GM19193 (cell line): ENCODE results near the gene NUDC.

ENCODE experiments used
- POLR2A ChIP-seq: IDR thresholded peaks from 4 replicates; pipeline ENCODE4 v1.6.1; 2011; ENCODE audit not compliant: insufficient read depth, insufficient read length; ENCODE audit errors: extremely low read depth

NUDC gene

GRCh38 chr1:26959722-26960624, 38.4 kb downstream of the NUDC start, which contains the start of gene KDF1:
Gene KDF1, minus strand, starts transcription at chr1:26960468. Its CDS starts 8,088 bp downstream, at chr1:26952380.
- TF ChIP-seq POLR2A: no peak

GRCh38 chr1:26960625-26960966, 39.1 kb downstream of the NUDC start:
- no peak for TF ChIP-seq POLR2A

GRCh38 chr1:26961826-26962225, 40.3 kb downstream of the NUDC start:
- no peak for TF ChIP-seq POLR2A

GRCh38 chr1:26965213-26965612, 43.7 kb downstream of the NUDC start:
- no peak for TF ChIP-seq POLR2A

GRCh38 chr1:26965628-26966027, 44.1 kb downstream of the NUDC start:
- TF ChIP-seq POLR2A: no peak

GRCh38 chr1:26970810-26971209, 49.3 kb downstream of the NUDC start:
- TF ChIP-seq POLR2A: no peak

- TF ChIP-seq POLR2A: no peak
Measured at GRCh38 chr1:26971590-26971989, 50.0 kb downstream of the NUDC start.

GRCh38 chr1:26972390-26972789, 50.8 kb downstream of the NUDC start:
- no peak for TF ChIP-seq POLR2A

GRCh38 chr1:26972821-26973220, 51.3 kb downstream of the NUDC start:
- no peak for TF ChIP-seq POLR2A

- TF ChIP-seq POLR2A: no peak
Measured at GRCh38 chr1:26976621-26977510, 55.3 kb downstream of the NUDC start.

GRCh38 chr1:26978901-26979300, 57.4 kb downstream of the NUDC start:
- TF ChIP-seq POLR2A: no peak

- no peak for TF ChIP-seq POLR2A
Measured at GRCh38 chr1:26981146-26981846, 59.8 kb downstream of the NUDC start.

GRCh38 chr1:26983863-26984262, 62.3 kb downstream of the NUDC start:
- no peak for TF ChIP-seq POLR2A

- TF ChIP-seq POLR2A: no peak
Measured at GRCh38 chr1:26984291-26984690, 62.7 kb downstream of the NUDC start.

GRCh38 chr1:26986658-26987057, 65.1 kb downstream of the NUDC start:
- no peak for TF ChIP-seq POLR2A
